HepG2 (cell line): ENCODE results near the gene R3HDM1.

Experiments used
- CSRNP2 ChIP-seq: sonication (generic); formaldehyde crosslinking; conservative IDR thresholded peaks from 2 replicates; pipeline ENCODE4 v1.8.0; 2022; ENCODE audit warnings: low read depth, missing genetic modification reagents
- EZH2 ChIP-seq: conservative IDR thresholded peaks from 2 replicates; pipeline ENCODE4 v1.6.1; 2012; ENCODE audit warnings: mild to moderate bottlenecking, low read depth, low read length, moderate library complexity
- NR3C1 ChIP-seq: sonication (generic); formaldehyde crosslinking; IDR thresholded peaks from 2 replicates; pipeline ENCODE4 v1.4.0; 2020; ENCODE audit warnings: missing genetic modification reagents
- PAX8 ChIP-seq: sonication (generic); formaldehyde crosslinking; IDR thresholded peaks from 2 replicates; pipeline ENCODE4 v1.8.0; 2022; ENCODE audit warnings: mild to moderate bottlenecking, missing genetic modification reagents, borderline replicate concordance
- POLR2A ChIP-seq, 2 experiments: IDR thresholded peaks; 2 replicates each; pipeline ENCODE4 v1.6.1; 2011; ENCODE audit warnings: low read depth in 2 of 2, low read length in 2 of 2, mild to moderate bottlenecking in 1 of 2, moderate library complexity in 1 of 2; ENCODE audit not compliant: insufficient read depth in 1 of 2
- RAD51 ChIP-seq: fragments of 450-650 bp; IDR thresholded peaks from 2 replicates; pipeline ENCODE4 v1.6.1; 2016; ENCODE audit warnings: borderline replicate concordance
- TAF1 ChIP-seq: sonication (generic); formaldehyde crosslinking; IDR thresholded peaks from 2 replicates; pipeline ENCODE4 v1.4.0; 2020; ENCODE audit warnings: missing genetic modification reagents
- ZKSCAN1 ChIP-seq: fragments of 150-350 bp; IDR thresholded peaks from 2 replicates; pipeline ENCODE4 v1.6.1; 2014; ENCODE audit warnings: low read length

DNA sequence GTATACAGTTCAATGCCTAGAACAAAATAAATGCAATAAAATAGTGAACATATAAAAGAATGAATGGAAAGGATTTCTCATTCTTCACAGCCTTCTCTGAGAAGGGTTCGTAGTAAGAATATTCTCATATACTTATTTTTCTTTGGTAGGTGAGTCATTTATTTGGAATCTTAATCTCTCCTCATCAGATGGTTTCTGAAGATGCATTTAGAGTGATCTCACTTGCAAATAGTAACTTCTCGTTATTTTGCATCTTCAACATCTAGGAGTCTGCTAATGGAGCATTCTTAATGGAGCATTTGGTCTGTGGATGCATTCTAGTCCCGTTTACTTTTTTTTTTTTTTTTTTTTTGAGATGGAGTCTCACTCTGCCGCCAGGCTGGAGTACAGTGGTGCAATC lies 214.3 kb downstream of the R3HDM1 start:
- TF ChIP-seq TAF1 (CRISPR knock-in tag) (no peak), POLR2A (IDR thresholded peaks at IDR 0.05; ENCODE audit: insufficient read depth in 1 of 2, low read depth in 2 of 2, low read length in 2 of 2) (no peak), RAD51 (no peak), PAX8 (CRISPR knock-in tag) (no peak), CSRNP2 (CRISPR knock-in tag) (no peak), NR3C1 (CRISPR knock-in tag) (no peak), ZKSCAN1 (no peak), EZH2 (no peak)
